Measurements from ENCODE around the gene MACROD2. TPM values are rescaled to one million over a fixed set of nuclear protein-coding genes. Genes with fewer than 3 reads are reported as not detected.

MACROD2 gene
- total and polyA plus RNA-seq, 2 donors (not counting 1 experiment from before 2014, with no cell fraction given): 5.3 to 6.7 TPM

DNA sequence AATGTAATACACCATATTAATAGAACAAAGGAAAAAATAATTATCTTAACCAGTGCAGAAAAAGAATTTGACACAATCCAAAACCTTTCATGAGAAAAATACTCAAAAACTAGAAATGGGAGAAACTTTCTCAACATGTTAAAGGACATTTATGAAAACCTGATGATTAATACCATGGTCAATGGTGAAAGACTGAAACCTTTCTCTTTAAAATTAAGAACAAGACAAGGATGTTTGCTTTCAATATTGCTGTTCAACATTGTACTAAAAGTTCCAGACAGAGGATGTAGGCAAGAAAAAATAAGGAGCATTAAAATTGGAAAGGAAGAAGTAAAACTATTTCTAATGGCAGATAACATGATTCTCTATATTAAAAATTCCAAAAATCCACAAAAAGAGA lies 1323.4 kb downstream of the MACROD2 start:
- no peak for ATAC-seq (ENCODE audit: low read depth)
- Histone ChIP-seq H4K20me1 (ENCODE audit: control insufficient read depth, insufficient read depth, low read length, poor library complexity, severe bottlenecking) (no peaks in the 10 kb centered on the region), H3K9ac (ENCODE audit: low read length) (peak overlapping the region; percentile 48), H3K27me3 (replicated peaks in 1 of 4; ENCODE audit: control extremely low read depth in 1 of 4, control insufficient read depth in 3 of 4, insufficient read depth in 4 of 4, low read length in 3 of 4) (no peaks in the 10 kb centered on the region), H3K9me3 (ENCODE audit: control extremely low read depth in 1 of 3, control insufficient read depth in 2 of 3, insufficient read depth in 1 of 3, low read length in 2 of 3) (peaks cover 0 to 4% (median 1%) of the 10 kb centered on the region in 3 donors), H3K79me2 (ENCODE audit: control insufficient read depth, insufficient read depth, low read length) (no peaks in the 10 kb centered on the region), H3K27ac (ENCODE audit: low read length in 2 of 2) (peak overlapping the region; percentile 80 to 84), H2AFZ (ENCODE audit: insufficient read depth, low read depth, low read length, poor library complexity, severe bottlenecking) (peak overlapping the region; percentile 51), H3K36me3 (replicated peaks in 1 of 2; ENCODE audit: control extremely low read depth in 1 of 2, control insufficient read depth in 1 of 2, extremely low read depth in 1 of 2, insufficient read depth in 2 of 2, low read length in 1 of 2) (no peaks in the 10 kb centered on the region), H3K4me1 (ENCODE audit: control insufficient read depth in 2 of 2, insufficient read depth in 2 of 2, low read length in 2 of 2) (peaks cover 29 to 61% of the 10 kb centered on the region in 2 donors), H3K4me2 (replicated peaks; ENCODE audit: low read depth, low read length, poor library complexity, severe bottlenecking) (peak overlapping the region; percentile 65), H3K4me3 (ENCODE audit: control extremely low read depth in 1 of 5, extremely low read depth in 1 of 5, insufficient read depth in 1 of 5, low read depth in 2 of 5, low read length in 4 of 5) (peak overlapping the region in 2 of 5 experiments; percentile 27 to 52)
- Mint-ChIP-seq H3K27ac (peak overlapping the region; percentile 95), H3K27me3 (no peaks in the 10 kb centered on the region), H3K4me3 (peak overlapping the region; percentile 30), H3K4me1 (peaks cover 66% of the 10 kb centered on the region), H3K9me3 (ENCODE audit: insufficient read depth) (peaks cover 8% of the 10 kb centered on the region)
- no peak for DNase-seq
- TF ChIP-seq EZH2 (IDR thresholded peaks at IDR 0.05; ENCODE audit: borderline replicate concordance, insufficient read depth, low read depth, low read length, poor library complexity, severe bottlenecking): no peak
- TF ChIP-seq, protein P1, sequence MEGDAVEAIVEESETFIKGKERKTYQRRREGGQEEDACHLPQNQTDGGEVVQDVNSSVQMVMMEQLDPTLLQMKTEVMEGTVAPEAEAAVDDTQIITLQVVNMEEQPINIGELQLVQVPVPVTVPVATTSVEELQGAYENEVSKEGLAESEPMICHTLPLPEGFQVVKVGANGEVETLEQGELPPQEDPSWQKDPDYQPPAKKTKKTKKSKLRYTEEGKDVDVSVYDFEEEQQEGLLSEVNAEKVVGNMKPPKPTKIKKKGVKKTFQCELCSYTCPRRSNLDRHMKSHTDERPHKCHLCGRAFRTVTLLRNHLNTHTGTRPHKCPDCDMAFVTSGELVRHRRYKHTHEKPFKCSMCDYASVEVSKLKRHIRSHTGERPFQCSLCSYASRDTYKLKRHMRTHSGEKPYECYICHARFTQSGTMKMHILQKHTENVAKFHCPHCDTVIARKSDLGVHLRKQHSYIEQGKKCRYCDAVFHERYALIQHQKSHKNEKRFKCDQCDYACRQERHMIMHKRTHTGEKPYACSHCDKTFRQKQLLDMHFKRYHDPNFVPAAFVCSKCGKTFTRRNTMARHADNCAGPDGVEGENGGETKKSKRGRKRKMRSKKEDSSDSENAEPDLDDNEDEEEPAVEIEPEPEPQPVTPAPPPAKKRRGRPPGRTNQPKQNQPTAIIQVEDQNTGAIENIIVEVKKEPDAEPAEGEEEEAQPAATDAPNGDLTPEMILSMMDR (IDR thresholded peaks at IDR 0.05): no peak
- ChIA-PET CTCF (no interaction called here), POLR2A (no interaction called here)
- intact Hi-C loops (cut with micrococcal nuclease): loop anchor here (2.0 to 5.0 kb wide), 2 partner anchors 14 to 1254 kb away; partner anchors contain the start of gene KIF16B

DNA sequence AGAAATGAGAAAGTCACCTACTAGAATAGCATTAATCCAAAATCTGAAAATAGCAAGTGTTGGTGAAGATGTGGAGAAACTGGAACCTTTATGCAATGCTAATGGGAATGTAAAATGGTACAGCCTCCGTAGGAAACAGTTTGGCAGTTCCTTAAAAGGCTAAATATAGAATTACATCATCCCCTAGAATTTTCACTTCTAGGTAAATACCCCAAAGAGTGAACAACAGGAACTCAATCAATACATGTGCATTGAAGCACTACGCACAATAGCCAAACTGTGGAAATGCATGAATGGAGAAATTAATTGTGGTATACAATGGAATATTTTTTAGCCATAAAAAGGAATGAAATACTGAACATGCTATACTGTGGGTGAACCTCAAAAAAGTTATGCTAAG lies 1324.1 kb downstream of the MACROD2 start:
- Mint-ChIP-seq H3K27me3 (no peaks in the 10 kb centered on the region), H3K27ac (peak overlapping the region; percentile 85), H3K4me3 (peak overlapping the region; percentile 23), H3K4me1 (peaks cover 66% of the 10 kb centered on the region), H3K9me3 (ENCODE audit: insufficient read depth) (peaks cover 8% of the 10 kb centered on the region)
- ATAC-seq (ENCODE audit: low read depth) (peak; percentile 12), DNase-seq (peak; percentile 36)
- Histone ChIP-seq H3K27me3 (replicated peaks in 1 of 4; ENCODE audit: control extremely low read depth in 1 of 4, control insufficient read depth in 3 of 4, insufficient read depth in 4 of 4, low read length in 3 of 4) (no peaks in the 10 kb centered on the region), H3K27ac (ENCODE audit: low read length in 2 of 2) (peak overlapping the region; percentile 80 to 84), H3K36me3 (replicated peaks in 1 of 2; ENCODE audit: control extremely low read depth in 1 of 2, control insufficient read depth in 1 of 2, extremely low read depth in 1 of 2, insufficient read depth in 2 of 2, low read length in 1 of 2) (no peaks in the 10 kb centered on the region), H3K79me2 (ENCODE audit: control insufficient read depth, insufficient read depth, low read length) (no peaks in the 10 kb centered on the region), H3K9ac (ENCODE audit: low read length) (no peak overlapping the region), H3K4me1 (ENCODE audit: control insufficient read depth in 2 of 2, insufficient read depth in 2 of 2, low read length in 2 of 2) (peaks cover 29 to 60% of the 10 kb centered on the region in 2 donors), H3K4me2 (replicated peaks; ENCODE audit: low read depth, low read length, poor library complexity, severe bottlenecking) (peak overlapping the region; percentile 65), H3K9me3 (ENCODE audit: control extremely low read depth in 1 of 3, control insufficient read depth in 2 of 3, insufficient read depth in 1 of 3, low read length in 2 of 3) (peaks cover 0 to 4% (median 1%) of the 10 kb centered on the region in 3 donors), H4K20me1 (ENCODE audit: control insufficient read depth, insufficient read depth, low read length, poor library complexity, severe bottlenecking) (no peaks in the 10 kb centered on the region), H2AFZ (ENCODE audit: insufficient read depth, low read depth, low read length, poor library complexity, severe bottlenecking) (no peak overlapping the region), H3K4me3 (ENCODE audit: control extremely low read depth in 1 of 5, extremely low read depth in 1 of 5, insufficient read depth in 1 of 5, low read depth in 2 of 5, low read length in 4 of 5) (peak overlapping the region in 1 of 5 experiments; percentile 52)
- CTCF ChIA-PET: no interaction called here
- intact Hi-C loops (cut with micrococcal nuclease): loop anchor here (2.0 to 5.0 kb wide), 2 partner anchors 13 to 1253 kb away; partner anchors contain the start of gene KIF16B
- POLR2A ChIA-PET: no interaction called here
- TF ChIP-seq EZH2 (IDR thresholded peaks at IDR 0.05; ENCODE audit: borderline replicate concordance, insufficient read depth, low read depth, low read length, poor library complexity, severe bottlenecking): no peak
- TF ChIP-seq, protein P1 (IDR thresholded peaks at IDR 0.05): no peak
- no CpG with 5 or more reads among the region's 2 CpGs for WGBS (ENCODE audit: insufficient coverage)
